HG02973 (cell line): ENCODE results near the gene DENND6B.

Experiments used
- ATAC-seq: cut with Tn5 transposase; IDR thresholded peaks from one replicate; pipeline ENCODE4 v1.9.1; 2021; ENCODE audit warnings: moderate library complexity; ENCODE audit not compliant: unreplicated experiment

DENND6B gene

DNA sequence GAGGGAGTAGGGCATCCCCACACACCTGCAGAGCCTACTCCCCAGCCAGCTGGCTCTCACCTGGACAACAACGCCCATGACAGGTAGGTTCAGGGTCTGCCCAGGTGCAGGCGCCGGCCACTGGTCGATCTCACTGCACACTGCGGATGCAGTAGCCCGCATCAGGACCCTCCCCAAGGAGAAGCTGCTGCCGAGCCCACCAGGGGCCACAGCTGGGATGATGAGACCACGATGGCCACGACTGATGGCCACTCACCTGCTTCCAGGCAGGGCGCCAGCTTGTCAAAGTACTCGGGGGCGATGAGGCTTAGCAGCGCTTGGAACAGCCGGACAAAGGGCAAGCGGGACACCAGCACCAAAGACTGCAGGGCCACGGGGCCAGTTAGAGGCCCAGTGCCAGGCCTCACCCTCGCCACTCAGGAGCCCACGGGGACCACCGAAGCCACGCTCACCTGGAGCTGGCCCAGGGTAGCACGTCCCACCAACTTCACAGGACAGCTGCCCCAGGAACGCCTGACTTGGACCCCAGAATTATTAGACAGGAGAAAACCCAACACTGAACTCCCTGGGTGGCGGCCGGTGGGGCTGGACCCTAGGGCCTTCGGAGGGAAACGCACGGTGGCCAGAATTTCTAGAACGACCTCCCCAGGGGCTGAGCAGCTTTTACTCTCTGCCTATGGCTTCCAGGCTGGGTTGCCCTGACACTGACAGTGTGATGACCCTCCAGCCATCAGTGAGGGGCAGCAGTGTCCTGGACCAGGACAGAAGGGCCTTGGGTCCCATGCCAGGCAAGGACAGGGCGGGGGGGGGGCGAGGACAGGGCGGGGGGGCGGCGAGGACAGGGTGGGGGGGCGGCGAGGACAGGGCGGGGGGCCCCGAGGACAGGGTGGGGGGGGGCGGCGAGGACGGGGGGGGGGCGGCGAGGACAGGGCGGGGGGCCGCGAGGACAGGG, 10.4 kb downstream of the DENND6B start:
- ATAC-seq: no peak

- no peak for ATAC-seq
Measured at GRCh38 chr22:50315289-50316113, 11.3 kb downstream of the DENND6B start.

DNA sequence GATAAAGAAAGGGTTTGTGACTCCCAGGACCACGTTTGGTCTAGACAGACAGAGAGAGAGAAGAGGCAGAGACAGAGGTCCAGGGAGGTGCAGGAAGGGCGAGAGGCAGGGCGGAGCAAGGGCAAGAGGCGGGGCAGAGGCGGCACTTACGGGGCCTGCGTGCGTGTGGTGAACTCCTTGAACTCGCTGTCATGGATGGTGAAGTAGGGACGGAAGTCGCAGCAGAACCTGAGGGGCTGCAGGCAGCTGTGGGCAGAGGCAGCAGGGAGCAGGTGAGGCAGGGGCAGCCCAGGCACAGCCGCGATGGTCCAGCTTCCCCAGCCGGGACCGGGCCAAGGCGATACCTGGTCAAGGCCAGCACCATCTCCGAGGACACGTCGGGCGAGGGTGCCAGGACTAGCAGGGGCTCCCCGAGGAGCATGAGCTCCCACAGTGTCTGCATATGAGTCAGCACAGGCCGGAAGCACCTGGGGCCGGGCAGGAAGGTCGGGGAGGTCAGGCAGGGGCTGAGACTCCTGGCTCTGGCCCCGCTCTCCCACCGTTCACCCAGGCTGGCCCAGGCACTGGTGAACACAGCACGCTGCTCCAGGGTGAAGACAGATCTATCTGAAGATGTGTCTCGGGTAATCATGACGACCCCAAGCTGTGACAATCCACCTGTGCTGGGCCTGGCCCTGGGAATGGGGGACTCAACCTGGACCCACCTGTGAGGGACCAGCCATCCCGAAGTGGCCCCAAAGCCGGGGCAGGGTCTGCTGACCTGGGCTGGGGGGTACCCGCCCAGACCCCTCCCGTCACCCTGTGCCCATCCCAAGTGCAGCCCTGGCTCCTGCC, 12.1 kb downstream of the DENND6B start:
- ATAC-seq: peak; percentile 59

DNA sequence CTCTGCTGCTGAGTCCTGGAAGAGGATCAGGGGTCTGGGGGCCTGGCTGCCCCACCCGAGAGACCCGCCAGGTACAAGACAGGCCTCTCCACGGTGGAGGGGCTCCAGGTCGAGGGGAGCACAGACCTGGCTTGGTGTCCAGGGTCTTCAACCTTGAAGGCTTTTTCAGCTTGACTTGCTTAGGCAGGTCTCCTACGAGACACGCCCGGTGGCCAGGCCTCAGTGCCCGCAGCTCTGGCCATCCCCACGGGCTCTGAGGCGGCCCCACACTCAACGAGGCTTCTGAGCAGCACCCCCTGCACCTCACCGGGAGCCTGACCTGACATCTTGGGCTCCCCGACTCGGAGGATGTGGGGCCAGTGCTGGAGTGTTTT, 12.7 kb downstream of the DENND6B start:
- no peak for ATAC-seq

- ATAC-seq: no peak
Measured at GRCh38 chr22:50313600-50313999, 13.2 kb downstream of the DENND6B start.

DNA sequence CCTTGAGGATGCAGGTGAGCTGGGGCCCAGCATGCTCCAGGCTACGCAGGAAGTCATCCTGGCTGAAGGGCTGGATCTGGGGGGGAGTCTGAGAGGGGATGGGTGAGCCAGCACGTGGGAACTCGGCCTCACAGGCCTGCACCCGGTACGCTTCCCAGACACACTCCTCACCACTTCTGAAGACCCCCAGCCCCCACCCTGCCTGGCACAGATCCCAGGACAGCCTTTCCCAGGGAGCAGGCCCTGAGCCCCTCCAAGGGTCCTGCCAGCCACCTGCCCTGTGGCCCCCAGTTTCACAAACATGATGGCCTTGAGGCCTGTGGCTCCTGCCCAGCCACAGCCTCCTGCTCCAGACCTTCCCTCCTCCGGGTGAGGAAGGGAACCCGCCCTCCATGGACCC, 13.8 kb downstream of the DENND6B start:
- ATAC-seq: no peak

- ATAC-seq: no peak
Measured at GRCh38 chr22:50312371-50312770, 14.4 kb downstream of the DENND6B start.

GRCh38 chr22:50311606-50312351, 15.0 kb downstream of the DENND6B start:
- no peak for ATAC-seq

DNA sequence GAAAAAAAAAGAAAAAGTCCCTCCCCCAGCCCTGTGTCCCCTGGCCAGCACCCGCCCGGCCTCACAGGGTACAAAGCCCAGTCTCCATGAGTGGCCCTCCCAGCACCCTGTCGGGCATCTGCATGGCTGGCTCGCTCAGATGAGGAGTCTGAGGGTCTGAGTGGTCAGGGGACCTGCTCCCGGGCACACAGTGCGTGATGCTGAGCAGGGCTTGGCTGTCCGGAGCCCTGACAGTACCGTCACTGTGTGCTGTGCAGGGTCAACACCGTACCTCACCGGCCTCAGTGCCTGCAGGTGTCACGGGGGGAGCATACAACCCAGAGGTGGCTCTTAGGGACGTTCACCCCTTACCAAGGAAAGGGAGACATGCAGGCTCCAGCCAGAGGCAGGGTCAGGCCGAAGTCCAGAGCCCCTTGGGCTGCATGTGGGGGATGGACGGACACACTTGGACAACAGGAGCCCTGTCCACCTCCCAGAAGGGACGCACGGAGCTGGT, 15.8 kb downstream of the DENND6B start:
- no peak for ATAC-seq

DNA sequence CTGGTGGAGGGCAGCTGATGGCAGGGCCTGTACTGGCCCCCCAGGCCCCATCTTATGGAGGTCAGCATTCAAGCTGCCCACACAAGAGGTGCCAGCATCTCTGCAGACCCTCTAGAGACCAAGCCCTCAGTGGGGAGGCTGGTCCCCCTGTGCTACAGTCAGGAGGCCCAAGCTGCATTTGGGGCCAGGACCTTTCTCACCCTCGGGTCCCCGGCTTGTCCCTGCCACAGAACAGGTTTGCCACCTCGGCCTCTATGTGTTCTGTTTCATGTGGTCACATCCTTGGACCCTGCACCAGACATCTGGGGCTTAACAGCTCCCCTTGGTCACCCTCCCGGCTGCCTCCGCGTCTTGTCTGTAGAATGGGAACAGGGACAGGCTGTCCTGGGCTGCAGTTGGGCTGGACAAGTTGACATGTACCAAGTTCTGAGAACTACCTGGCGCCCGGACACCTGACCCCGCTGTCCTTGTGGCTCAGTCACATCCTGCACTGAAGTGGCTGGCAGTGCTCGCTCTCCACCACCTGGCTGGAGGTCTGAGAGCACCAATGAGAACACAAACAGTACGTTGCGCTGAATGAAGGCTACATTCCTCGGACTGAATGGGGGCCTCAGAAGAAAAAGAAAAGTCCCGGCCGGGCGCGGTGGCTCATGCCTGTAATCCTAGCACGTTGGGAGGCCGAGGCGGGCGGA, 16.6 kb downstream of the DENND6B start:
- ATAC-seq: no peak

GRCh38 chr22:50309601-50309991, 17.2 kb downstream of the DENND6B start:
- no peak for ATAC-seq

- no peak for ATAC-seq
Measured at GRCh38 chr22:50308986-50309600, 17.7 kb downstream of the DENND6B start.

GRCh38 chr22:50308597-50308935, 18.2 kb downstream of the DENND6B start:
- ATAC-seq: no peak

- no peak for ATAC-seq
Measured at GRCh38 chr22:50307890-50308596, 18.8 kb downstream of the DENND6B start.

- ATAC-seq: no peak
Measured at GRCh38 chr22:50306753-50307749, 19.8 kb downstream of the DENND6B start, which contains the start of gene PLXNB2. Gene PLXNB2, minus strand, starts transcription at chr22:50307646. Its CDS starts 17,062 bp downstream, at chr22:50290584.

DNA sequence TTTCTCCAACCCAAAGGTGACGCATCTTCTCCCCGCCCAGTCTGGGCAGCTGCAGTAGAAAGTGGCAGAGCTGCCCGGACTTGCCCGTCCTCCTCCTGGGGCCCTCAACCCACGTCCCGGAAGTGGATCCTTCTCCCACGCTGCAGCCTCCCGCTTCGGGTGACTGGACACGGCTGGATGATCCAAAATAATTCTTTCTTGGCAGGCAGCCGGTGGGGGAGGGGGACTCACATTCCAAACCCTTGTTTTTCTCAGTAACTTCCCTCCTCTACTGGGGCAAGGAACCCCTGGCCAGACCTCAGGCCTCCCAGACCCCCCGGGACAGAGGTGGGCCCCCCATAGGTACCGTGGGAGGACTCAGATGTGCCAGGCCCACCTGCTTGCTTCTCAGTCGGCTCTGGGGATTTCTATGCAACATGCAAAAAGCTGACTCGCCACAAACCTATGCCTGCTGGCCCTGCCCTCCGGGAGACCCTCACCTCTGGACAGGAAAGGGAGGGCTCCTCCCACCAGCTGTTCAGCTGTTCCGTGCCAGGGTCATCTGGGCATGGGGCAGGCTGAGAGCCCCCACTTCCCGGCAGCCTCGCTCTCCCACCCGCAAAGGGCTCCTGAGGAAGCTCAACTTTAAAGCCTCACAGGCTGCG, 20.8 kb downstream of the DENND6B start:
- no peak for ATAC-seq

DNA sequence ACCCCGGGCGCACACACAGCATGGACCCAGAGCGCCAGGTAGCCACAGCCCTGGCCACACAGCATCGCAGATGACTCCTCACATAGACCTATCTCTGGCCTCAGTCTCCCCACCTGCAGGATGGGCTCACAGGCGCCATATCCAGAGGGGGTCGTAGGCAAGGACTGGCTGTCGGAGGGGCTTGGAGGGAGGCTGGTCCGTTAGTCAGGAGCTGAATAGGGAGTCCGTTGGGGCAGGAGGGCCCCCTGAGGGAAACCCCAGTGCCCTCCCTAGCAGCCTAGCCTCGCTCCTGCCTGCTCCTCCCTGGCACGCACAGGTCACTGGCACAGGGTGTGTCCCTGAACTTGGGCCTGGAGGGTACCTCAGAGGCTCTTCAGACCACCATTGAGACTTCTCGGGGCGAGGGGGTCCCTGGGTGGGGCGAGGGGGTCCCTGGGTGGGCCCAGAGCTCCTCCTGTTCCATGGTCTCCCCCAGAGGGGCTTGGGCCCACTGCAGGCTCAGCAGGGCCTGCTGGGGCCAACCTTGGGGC, 21.4 kb downstream of the DENND6B start:
- ATAC-seq: no peak
